Activated CD8-positive, alpha-beta memory T cell treated with anti-CD3 and anti-CD28 coated beads for 1 hour (primary cell): ENCODE measurements around the gene ACOT8.
"Not testable (repeated sequence)": the region's sequence is repeated elsewhere in the genome, so short reads cannot be mapped to it uniquely, and the experiment has no call there.

Source experiments
- DNase-seq, 2 donors: peaks; one replicate each; pipeline ENCODE4 v3.0.0-alpha.2; 2020; ENCODE audit warnings: low read depth in 1 of 2; ENCODE audit errors: extremely low read depth in 1 of 2

The ACOT8 gene

GRCh38 chr20:45857114-45857881 lies at the start of gene ACOT8, which contains the start of gene ZSWIM3:
ACOT8 (minus strand) TSS chr20:45857392; CDS start chr20:45857315, 77 bp downstream.
ZSWIM3 (plus strand) TSS chr20:45857614; CDS start chr20:45857826, 212 bp downstream.
- peak; percentile 71 to 91 for DNase-seq

GRCh38 chr20:45905505-45906079 lies 48.4 kb upstream of the ACOT8 start:
- DNase-seq = no peak

GRCh38 chr20:45904583-45905504 lies 47.7 kb upstream of the ACOT8 start:
- no peak for DNase-seq

- no peak for DNase-seq
These were observed 45.1 kb upstream of the ACOT8 start for GRCh38 chr20:45902199-45902701.

- DNase-seq = not testable (repeated sequence)
These were observed 44.1 kb upstream of the ACOT8 start for GRCh38 chr20:45901332-45901731.

DNA sequence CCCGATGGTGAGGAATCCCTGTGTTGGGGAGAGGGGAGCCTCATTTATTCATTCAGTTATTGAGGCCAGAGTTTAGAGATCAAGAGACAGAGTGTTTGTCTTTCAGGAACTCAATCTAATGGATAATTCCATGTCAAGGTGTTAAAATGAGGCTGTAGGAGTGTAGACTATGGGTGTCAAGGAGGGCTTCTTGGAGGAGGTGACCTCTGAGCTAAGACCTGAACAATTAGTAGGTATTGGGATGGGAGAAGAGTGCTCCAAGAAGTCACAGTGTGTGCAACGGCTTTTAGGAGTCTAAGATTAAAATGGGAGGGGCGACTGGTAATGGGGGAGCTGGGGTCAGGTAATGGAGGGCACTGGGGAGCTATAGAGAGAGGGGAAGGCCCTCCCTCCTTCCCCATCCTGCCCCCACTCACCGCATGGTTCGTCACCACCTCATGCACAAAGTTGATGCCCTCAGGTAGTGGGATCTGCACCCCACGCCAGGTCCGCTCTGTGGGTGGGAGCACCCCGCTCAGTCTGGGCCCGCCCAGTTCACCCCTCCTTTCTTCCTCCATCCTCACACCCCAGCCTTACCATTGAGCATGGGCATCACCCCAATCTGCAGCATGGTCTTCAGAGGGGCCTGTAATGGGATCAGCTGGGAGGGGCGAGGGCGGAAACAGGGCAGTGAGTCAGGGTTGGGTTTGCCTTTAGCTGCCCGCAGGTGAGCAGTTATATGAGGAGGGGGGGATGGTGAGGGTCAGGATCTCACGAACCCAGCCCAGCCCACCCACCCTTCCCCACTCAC lies 42.0 kb upstream of the ACOT8 start:
- DNase-seq = no peak

- DNase-seq = no peak
These were observed 41.1 kb upstream of the ACOT8 start for GRCh38 chr20:45898285-45898684.

DNA sequence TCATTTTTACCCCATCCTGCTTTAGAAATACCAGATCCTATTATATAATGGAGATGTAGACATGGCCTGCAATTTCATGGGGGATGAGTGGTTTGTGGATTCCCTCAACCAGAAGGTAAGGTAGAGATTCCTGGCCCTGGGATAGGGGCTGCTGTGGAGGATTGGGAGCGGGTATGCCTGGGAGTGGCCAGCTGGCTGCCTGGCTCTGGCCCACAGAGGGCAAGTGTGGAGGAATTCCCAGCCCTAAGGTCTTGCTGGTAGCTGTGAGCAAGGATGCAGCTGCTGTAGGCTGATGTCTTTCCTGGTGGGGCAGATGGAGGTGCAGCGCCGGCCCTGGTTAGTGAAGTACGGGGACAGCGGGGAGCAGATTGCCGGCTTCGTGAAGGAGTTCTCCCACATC lies 40.5 kb upstream of the ACOT8 start:
- DNase-seq = no peak

DNA sequence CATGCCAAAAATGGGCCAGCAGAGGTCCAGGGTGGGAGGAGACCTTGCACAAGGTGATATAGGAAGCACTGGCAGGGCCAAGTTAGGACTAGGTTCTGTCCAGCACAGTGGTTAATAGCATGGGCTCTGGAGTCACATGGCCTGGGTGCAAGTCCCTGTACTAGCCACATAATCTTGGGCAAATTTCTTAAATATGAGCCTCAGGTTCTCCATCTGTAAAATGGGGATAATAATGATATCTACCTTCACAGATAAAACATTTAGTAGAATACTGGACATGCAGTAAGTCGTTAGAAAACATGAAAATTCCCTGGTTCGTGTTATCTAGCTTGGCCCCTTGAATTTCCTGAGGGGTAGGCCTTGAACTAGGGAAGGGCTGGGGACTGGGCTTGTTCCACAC lies 40.1 kb upstream of the ACOT8 start:
- no peak for DNase-seq

DNA sequence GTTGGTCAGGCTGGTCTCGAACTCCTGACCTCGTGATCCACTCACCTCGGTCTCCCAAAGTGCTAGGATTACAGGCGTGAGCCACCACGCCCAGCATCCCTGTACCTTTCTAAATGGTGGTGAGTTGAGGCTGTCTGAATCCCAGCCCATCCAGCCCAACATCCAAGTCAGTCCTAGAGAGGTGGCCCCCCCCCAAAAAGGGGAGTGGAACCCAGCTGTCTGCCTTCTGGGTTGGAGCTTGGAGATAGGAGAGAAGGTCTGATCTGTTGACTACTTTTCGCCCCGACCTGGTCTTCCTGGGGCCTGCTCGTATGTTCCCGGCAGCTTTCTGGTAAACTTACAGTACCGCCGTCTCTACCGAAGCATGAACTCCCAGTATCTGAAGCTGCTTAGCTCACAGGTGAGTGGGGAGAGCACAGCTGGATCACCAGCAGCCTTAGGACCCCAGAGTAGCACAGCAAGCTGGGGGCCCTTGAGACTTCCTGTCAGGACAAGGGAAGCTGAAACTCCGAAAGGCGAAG lies 39.5 kb upstream of the ACOT8 start:
- DNase-seq = no peak

GRCh38 chr20:45894797-45895196 lies 37.6 kb upstream of the ACOT8 start:
- DNase-seq = no peak

DNA sequence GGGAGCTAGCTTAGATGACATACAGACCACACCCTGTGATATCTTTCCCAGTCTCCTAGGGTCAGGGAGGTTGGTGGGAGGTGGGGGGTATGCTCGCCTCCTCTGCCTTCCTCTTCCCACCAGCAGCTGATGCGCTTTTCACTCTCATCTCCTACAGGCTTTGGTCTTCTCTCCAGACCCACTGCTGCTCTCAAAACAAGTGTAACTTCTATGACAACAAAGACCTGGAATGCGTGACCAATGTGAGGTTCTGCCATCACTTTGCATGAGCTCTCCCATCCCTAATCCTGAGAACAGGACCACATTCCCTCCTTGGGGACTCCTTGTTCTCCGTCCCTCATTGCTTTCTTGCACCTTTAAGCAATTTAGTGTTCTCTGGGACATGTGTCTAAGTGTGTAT lies 36.6 kb upstream of the ACOT8 start:
- DNase-seq = no peak

- DNase-seq = no peak
These were observed 35.8 kb upstream of the ACOT8 start for GRCh38 chr20:45892828-45893500.

DNA sequence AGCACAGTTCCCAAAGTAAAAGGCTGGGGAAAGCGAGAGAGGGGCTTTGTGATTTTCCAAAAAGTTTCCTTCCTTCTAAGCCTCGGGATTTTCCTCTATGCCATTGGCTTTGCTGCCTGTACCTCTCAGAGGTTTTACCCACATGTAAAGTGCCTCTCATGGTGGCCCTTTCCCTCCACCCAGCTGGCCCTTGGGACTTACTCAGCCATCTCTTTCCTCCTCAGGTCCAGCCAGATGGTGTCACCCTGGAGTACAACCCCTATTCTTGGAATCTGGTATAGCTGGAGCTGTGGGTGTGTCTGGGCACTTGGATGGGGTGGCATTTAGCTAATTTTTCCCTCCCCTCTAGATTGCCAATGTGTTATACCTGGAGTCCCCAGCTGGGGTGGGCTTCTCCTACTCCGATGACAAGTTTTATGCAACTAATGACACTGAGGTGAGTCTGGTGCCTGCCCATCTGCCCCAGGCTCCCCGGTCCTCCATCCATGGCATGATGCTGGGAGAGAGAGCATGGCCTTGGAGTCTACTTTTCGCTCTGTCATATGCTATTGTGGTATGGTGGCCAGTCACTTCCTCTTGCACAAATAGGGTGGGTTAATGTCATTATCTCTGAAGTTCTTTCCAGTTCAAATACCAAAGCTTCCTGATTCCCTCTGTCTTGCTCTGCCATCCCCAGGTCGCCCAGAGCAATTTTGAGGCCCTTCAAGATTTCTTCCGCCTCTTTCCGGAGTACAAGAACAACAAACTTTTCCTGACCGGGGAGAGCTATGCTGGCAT lies 35.0 kb upstream of the ACOT8 start:
- DNase-seq = no peak

GRCh38 chr20:45890985-45891983 lies 34.1 kb upstream of the ACOT8 start, which contains the start of the genes CTSA and NEURL2:
CTSA (plus strand) TSS chr20:45891335; CDS start chr20:45891569, 234 bp downstream.
NEURL2 (minus strand) TSS chr20:45891208; CDS start chr20:45890991, 217 bp downstream.
- DNase-seq = peak; percentile 61 to 74

DNA sequence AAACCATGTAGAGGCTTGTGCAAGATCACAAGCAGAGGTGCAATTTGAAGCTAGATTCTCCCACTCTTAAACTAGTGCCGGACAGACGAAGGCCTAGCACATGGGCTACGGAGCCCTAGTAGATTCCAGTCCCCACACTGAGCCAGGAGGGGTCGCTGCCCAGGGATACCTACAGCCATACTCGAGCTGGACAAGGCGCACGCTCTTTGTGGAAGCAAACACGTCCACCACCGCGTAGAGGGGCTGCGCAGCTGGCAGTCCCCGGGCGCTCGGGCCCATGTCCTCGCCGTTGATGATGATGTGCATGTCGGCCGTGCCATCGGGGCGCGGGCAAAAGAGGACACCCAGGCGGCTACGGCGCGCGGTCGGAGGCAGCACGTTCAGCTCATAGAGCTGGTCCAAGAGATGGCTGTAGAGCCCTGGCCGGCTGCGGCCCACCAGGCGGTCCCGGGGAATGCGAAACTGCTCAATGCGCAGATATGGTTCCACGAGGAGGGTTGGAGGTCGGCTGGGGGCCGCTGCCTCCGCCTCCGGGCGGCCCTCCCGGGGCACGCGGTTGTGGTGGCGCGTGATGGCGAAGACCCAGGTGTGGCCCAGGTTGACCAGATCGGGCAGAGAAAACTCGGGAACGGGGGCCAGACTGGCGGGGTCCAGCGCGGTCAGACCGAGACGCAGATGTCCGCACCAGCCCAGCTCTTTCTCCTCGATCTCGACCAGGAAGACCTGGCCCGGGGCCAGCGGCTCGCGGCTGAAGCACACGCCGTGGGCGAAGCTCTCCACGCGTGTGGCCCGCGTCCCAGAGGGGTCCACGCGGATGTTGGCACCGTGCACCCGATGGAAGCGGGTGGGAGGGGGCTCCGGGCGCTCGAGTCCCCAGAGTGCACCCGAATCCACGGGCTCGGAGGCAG lies 33.1 kb upstream of the ACOT8 start:
- peak in 1 of 2 donors; percentile 28 for DNase-seq
